Astrocyte of the spinal cord (primary cell): ENCODE results near the gene SWAP70.

Experiments used
- DNase-seq: peaks from one replicate; pipeline ENCODE4 v3.0.0; 2011; ENCODE audit warnings: low read depth, low spot score
- H3K4me3 ChIP-seq: 2 replicates; pipeline ENCODE4 v1.5.1; 2011; ENCODE audit warnings: low read depth, mild to moderate bottlenecking, low read length, moderate library complexity
- in situ Hi-C: cut with HindIII; loops from 2 replicates; pipeline ENCODE4 v1.10.0; 2017; ENCODE audit warnings: low sequenced_read_pairs
- TF ChIP-seq, protein P1 (sequence below): IDR thresholded peaks from 2 replicates; pipeline ENCODE4 v1.5.1; 2012; ENCODE audit warnings: low read depth, mild to moderate bottlenecking, low read length, inconsistent platforms

Gene SWAP70

DNA sequence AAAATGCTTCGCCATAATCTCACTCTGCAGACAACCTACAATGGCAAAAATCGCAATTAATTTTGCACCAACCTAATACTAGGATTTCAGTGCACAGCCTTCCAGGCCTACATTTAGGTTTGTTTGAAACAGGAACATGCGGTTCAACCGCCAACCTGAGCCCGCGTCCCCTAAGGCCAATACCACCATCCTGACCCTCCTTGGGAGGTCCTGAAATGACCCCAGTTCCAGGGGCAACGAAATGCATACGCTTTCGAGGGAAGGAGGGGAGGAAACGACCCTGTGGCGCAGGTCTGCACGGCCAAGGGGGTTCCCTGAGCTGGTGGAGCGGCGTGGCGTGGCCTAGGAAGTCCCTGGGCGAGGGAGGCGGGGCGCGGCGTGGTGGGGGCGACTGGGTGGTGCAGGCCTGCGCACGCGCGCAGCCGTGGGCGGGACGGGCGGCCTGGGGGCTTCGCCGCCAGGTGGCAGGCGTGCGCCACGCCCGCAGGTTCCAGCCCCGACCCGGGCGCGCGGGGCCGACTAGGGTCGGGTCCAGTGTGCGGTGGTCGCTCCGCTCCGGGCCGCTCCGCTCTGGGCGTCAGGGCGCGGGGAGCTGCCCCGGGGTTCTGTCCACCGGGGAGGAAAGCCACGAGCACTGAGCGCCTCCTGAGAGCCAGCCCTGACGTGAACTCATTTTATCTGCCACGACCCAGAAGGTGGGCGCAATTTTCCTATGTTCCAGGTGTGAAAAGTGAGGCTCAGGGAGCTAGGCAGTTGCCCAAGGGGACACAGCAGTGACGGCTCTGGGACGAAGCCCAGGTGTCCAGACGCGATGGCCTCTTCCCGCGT is 94.1 kb downstream of the SWAP70 start:
- in situ Hi-C loops, result no loop called here
- H3K4me3 ChIP-seq, result peak overlapping the region; percentile 33
- DNase-seq, result peak; percentile 72
- TF ChIP-seq, protein P1, sequence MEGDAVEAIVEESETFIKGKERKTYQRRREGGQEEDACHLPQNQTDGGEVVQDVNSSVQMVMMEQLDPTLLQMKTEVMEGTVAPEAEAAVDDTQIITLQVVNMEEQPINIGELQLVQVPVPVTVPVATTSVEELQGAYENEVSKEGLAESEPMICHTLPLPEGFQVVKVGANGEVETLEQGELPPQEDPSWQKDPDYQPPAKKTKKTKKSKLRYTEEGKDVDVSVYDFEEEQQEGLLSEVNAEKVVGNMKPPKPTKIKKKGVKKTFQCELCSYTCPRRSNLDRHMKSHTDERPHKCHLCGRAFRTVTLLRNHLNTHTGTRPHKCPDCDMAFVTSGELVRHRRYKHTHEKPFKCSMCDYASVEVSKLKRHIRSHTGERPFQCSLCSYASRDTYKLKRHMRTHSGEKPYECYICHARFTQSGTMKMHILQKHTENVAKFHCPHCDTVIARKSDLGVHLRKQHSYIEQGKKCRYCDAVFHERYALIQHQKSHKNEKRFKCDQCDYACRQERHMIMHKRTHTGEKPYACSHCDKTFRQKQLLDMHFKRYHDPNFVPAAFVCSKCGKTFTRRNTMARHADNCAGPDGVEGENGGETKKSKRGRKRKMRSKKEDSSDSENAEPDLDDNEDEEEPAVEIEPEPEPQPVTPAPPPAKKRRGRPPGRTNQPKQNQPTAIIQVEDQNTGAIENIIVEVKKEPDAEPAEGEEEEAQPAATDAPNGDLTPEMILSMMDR, result peak; percentile 47

DNA sequence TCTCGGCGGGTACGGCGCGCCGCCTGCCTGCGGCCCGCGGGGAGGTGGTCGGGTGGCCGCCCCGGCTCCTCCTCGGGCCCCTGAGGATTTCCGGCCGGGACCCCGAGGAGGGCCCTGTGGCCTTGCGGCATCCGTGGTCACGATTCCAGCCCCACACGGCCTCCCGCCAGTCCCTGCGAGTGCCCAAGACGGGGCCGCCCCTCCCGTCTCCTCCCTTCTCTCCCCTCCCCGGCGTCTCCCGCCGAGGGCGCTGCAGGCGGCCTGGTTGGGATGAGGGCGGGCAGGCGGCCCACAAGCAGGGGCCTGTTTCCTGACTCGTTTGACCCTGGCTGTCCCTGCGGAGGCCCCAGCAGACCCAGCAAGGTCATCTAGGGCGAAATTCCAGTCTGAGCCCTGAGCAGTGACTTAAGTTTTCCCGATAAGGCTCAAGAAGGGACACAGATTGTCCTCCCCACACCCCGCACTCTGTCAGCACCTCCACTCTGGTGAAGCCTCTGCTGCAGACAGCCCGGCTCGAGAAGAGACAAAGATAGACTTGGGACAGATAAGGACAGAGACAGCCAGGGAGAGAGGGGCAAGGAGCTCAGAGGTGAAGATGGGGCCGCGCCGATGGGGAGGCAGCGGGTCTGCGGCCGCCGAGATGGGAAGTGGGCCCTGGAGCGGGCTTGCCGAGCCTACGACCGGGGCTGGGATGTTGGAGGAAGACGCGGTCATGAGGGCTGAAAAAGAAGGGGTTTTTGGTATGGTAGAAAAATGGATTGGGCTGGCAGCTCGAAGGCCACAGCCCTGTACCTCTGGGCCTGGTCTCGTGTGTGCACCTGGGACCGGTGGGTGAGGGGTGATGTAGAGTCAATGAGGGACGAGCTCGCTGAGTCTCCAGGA is 95.0 kb downstream of the SWAP70 start:
- TF ChIP-seq, protein P1, result peak; percentile 22
- peak overlapping the region; percentile 33 for H3K4me3 ChIP-seq
- peak; percentile 85 for DNase-seq
- in situ Hi-C loops, result no loop called here

DNA sequence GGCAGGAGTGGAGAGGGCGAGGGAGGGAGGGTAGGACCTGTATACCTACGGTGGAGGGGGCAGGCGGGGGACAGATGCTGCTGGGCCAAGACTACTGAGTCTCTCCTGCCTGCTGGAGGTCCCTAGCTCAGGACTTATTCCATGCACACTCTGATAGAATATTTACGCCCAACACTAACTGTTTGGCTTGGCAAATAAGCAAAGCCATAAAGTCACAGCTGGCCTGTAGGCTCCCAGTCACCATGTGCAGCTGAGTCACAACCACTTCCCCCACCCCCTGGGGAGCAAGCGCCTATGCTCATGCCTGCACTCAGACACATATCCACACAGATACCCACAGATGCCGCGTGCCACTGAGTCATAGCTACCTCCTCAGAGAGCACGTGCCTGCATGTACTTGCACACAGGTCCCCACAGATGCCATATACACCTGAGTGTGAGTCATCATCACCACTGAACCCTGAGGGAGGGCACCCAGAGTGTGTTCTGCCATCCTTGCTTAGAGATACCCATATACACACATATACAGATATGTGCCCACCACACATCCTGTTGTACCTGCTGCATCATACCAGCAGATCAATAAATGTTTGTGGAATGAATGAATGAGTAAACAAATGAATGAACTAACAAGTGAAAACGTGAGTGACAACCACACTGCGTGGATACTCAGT is 95.8 kb downstream of the SWAP70 start:
- no peak overlapping the region for H3K4me3 ChIP-seq
- TF ChIP-seq, protein P1, result no peak
- in situ Hi-C loops, result no loop called here

DNA sequence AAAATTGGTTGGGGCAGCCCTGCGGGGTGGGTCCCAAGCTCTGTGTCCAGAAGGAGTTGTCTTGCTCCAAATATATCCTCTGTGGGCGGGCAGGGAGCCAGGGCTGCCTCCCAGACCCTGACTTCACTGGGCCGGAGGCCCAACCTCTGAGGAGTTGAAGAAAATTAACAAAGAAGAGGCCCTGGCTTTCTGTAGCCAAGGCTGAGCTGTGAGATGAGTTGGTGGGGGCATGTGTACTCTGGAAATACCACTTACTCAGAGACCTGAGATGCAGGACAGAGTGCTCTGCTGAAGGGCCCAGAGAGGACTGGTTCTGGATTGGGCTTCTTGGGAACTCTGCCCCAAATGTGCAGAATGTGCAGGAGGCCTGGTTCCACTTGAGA is 96.3 kb downstream of the SWAP70 start:
- DNase-seq, result peak; percentile 99
- TF ChIP-seq, protein P1, result no peak
- in situ Hi-C loops, result no loop called here
- no peak overlapping the region for H3K4me3 ChIP-seq

More for the DNA sequence above, 95.8 kb downstream of the SWAP70 start:
- peak; percentile 100 for DNase-seq

DNA sequence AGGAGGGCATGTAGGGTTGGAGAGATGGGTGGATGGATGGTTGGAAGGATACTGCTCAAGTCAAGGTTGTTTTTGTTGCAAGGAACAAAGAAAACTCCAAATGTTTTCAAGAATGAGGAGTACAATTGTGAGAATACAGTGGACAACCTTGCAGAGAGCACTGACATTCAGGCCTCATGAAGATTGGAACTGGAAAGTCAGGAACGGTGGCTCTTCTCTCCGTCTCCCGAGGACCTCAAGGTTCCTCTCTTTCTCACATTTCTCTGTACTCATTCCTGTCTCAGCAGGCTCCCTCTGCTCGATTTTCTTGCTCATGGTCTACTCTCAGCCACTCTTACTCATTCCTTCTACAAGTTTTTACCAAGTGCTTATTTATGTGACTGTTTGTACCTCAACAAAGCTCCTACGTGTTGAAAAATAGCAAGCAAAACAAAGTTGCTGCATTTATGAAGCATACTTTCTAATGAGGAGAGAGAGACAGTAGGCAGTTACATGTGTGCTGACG is 97.6 kb downstream of the SWAP70 start:
- TF ChIP-seq, protein P1, result no peak
- in situ Hi-C loops, result no loop called here
- H3K4me3 ChIP-seq, result no peak overlapping the region

DNA sequence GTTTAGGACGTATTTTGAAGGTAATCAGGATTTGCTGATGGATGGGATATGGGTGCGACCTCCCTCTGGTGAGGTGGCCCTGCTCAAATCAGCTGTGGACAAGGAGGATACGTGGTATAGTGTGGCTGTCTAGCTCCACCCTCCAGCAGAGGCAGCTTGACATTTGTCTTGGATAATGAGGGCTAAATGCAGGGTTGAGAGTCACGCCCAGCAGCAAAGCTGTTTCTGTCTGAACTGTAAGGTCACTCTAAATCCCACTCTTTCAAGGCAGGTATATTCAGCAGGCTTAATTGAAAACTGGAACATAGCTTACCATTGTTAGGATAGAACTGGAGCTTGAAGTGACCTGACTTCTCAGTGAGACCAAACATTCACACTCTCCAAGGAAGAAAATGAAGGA is 98.7 kb downstream of the SWAP70 start:
- no peak for DNase-seq
- in situ Hi-C loops, result no loop called here
- TF ChIP-seq, protein P1, result no peak
- no peak overlapping the region for H3K4me3 ChIP-seq

More for the DNA sequence above, 97.6 kb downstream of the SWAP70 start:
- DNase-seq, result peak; percentile 53
